Measurements from ENCODE around the gene SELENOS.

SELENOS gene

DNA sequence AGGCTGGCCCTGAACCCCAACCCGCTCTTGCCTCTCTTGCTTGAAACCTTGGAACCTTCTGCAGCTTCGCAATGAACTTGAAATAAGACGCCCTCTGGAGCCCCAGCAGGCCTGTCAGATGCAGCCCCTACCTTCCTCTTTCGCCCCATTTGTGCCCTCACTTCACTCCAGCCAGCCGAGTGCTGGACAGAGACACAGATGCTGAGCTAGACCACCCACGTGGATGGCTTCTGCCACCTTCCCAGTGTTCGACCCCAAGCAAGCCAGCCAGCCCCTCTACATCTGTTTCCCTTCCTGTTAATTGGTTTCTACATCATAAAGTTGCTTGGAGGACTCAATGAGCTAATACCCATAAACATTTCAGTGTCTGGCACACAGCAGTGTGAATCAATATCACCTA, 41.6 kb upstream of the SELENOS start:
- no peaks in the 10 kb centered on the region for H4K20me1 ChIP-seq (ENCODE audit: insufficient read depth, low read length)
- H3K4me1 ChIP-seq (ENCODE audit: low read length): no peaks in the 10 kb centered on the region
- no peaks in the 10 kb centered on the region for H3K9me3 ChIP-seq (replicated peaks; ENCODE audit: insufficient read depth, low read length)
- H3K9ac ChIP-seq (ENCODE audit: low read length): no peak overlapping the region
- H3K36me3 ChIP-seq (replicated peaks; ENCODE audit: insufficient read depth, low read length): no peaks in the 10 kb centered on the region
- DNase-seq: no peak
- H3K79me2 ChIP-seq (ENCODE audit: low read length): no peaks in the 10 kb centered on the region
- TF ChIP-seq, protein P1, sequence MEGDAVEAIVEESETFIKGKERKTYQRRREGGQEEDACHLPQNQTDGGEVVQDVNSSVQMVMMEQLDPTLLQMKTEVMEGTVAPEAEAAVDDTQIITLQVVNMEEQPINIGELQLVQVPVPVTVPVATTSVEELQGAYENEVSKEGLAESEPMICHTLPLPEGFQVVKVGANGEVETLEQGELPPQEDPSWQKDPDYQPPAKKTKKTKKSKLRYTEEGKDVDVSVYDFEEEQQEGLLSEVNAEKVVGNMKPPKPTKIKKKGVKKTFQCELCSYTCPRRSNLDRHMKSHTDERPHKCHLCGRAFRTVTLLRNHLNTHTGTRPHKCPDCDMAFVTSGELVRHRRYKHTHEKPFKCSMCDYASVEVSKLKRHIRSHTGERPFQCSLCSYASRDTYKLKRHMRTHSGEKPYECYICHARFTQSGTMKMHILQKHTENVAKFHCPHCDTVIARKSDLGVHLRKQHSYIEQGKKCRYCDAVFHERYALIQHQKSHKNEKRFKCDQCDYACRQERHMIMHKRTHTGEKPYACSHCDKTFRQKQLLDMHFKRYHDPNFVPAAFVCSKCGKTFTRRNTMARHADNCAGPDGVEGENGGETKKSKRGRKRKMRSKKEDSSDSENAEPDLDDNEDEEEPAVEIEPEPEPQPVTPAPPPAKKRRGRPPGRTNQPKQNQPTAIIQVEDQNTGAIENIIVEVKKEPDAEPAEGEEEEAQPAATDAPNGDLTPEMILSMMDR (IDR thresholded peaks at IDR 0.05; ENCODE audit: low read length): no peak
- TF ChIP-seq EZH2phosphoT487 (IDR thresholded peaks at IDR 0.05; ENCODE audit: low read length) (no peak), EZH2 (optimal IDR thresholded peaks at IDR 0.05; ENCODE audit: low read depth, low read length) (no peak)
- H3K27ac ChIP-seq (ENCODE audit: low read length): no peak overlapping the region
- H3K4me3 ChIP-seq (ENCODE audit: low read length): no peak overlapping the region
- no peaks in the 10 kb centered on the region for H3F3A ChIP-seq (ENCODE audit: insufficient read depth, low read length)
- no peak overlapping the region for H3K4me2 ChIP-seq (ENCODE audit: low read depth, low read length)
- H3K9me2 ChIP-seq (replicated peaks; ENCODE audit: insufficient read depth, low read length): no peaks in the 10 kb centered on the region
- H2AFZ ChIP-seq (ENCODE audit: low read length): no peak overlapping the region
- H3K27me3 ChIP-seq (replicated peaks; ENCODE audit: insufficient read depth, low read length): peaks cover 50% of the 10 kb centered on the region

GRCh38 chr15:101318147-101318819, 41.0 kb upstream of the SELENOS start:
- Histone ChIP-seq H3K36me3 (replicated peaks; ENCODE audit: insufficient read depth, low read length) (no peaks in the 10 kb centered on the region), H3K4me2 (ENCODE audit: low read depth, low read length) (no peak overlapping the region), H3K27me3 (replicated peaks; ENCODE audit: insufficient read depth, low read length) (peaks cover 49% of the 10 kb centered on the region), H3K79me2 (ENCODE audit: low read length) (no peaks in the 10 kb centered on the region), H4K20me1 (ENCODE audit: insufficient read depth, low read length) (no peaks in the 10 kb centered on the region), H2AFZ (ENCODE audit: low read length) (no peak overlapping the region), H3K9ac (ENCODE audit: low read length) (no peak overlapping the region), H3K9me3 (replicated peaks; ENCODE audit: insufficient read depth, low read length) (no peaks in the 10 kb centered on the region), H3K9me2 (replicated peaks; ENCODE audit: insufficient read depth, low read length) (no peaks in the 10 kb centered on the region), H3K4me3 (ENCODE audit: low read length) (no peak overlapping the region), H3K27ac (ENCODE audit: low read length) (no peak overlapping the region), H3F3A (ENCODE audit: insufficient read depth, low read length) (no peaks in the 10 kb centered on the region), H3K4me1 (ENCODE audit: low read length) (no peaks in the 10 kb centered on the region)
- no peak for DNase-seq
- no peak for TF ChIP-seq EZH2 (optimal IDR thresholded peaks at IDR 0.05; ENCODE audit: low read depth, low read length)
- TF ChIP-seq, protein P1 (IDR thresholded peaks at IDR 0.05; ENCODE audit: low read length): no peak
- no peak for TF ChIP-seq EZH2phosphoT487 (IDR thresholded peaks at IDR 0.05; ENCODE audit: low read length)

DNA sequence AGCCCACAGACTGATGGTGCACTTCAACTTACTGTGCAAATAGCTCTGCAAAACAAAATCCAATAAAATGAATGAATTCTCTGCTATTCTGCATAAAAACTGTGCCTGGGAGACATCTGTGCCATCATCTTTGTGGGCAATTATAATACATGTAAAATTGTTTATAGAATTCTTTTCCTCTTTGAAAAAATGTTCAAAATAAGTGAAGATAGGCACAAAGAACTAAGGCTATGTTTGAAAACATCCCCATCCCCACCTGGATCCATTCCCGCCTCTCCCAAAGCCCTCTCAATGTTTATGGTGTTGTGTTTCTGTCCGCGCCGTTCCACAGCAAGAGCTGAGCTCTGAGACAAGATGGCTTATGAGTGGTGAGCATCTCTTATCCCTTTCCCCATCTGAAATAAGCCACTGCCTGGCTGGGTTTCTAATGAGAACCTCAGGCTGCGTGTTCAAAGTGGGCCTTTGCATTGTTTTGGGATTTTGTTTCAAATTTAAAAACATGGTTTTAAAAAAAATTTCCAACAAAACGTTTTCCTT, 40.1 kb upstream of the SELENOS start:
- Histone ChIP-seq H3K4me1 (ENCODE audit: low read length) (no peaks in the 10 kb centered on the region), H4K20me1 (ENCODE audit: insufficient read depth, low read length) (no peaks in the 10 kb centered on the region), H3K36me3 (replicated peaks; ENCODE audit: insufficient read depth, low read length) (no peaks in the 10 kb centered on the region), H3K4me2 (ENCODE audit: low read depth, low read length) (no peak overlapping the region), H3K4me3 (ENCODE audit: low read length) (no peak overlapping the region), H3F3A (ENCODE audit: insufficient read depth, low read length) (no peaks in the 10 kb centered on the region), H3K9ac (ENCODE audit: low read length) (no peak overlapping the region), H3K27ac (ENCODE audit: low read length) (no peak overlapping the region), H3K9me2 (replicated peaks; ENCODE audit: insufficient read depth, low read length) (no peaks in the 10 kb centered on the region), H3K9me3 (replicated peaks; ENCODE audit: insufficient read depth, low read length) (no peaks in the 10 kb centered on the region), H2AFZ (ENCODE audit: low read length) (no peak overlapping the region), H3K27me3 (replicated peaks; ENCODE audit: insufficient read depth, low read length) (peaks cover 46% of the 10 kb centered on the region), H3K79me2 (ENCODE audit: low read length) (no peaks in the 10 kb centered on the region)
- DNase-seq: no peak
- TF ChIP-seq EZH2phosphoT487 (IDR thresholded peaks at IDR 0.05; ENCODE audit: low read length): no peak
- TF ChIP-seq, protein P1 (IDR thresholded peaks at IDR 0.05; ENCODE audit: low read length): no peak
- no peak for TF ChIP-seq EZH2 (optimal IDR thresholded peaks at IDR 0.05; ENCODE audit: low read depth, low read length)
